HEK293 (cell line): ENCODE measurements around the gene KCNH5.

Experiments
- CTCF ChIA-PET: fragments of 350-600 bp; formaldehyde crosslinking; extraction: SDS; loops from one replicate; lab custom pipeline; 2021; ENCODE audit warnings: antibody characterized with exemption; lab: Yijun Ruan, JAX
- POLR2A ChIA-PET: fragments of 300-600 bp; formaldehyde crosslinking; extraction: SDS; loops from one replicate; lab custom pipeline; 2020; ENCODE audit warnings: antibody characterized with exemption, inconsistent platforms; lab: Yijun Ruan, JAX
- H3K27ac ChIP-seq: fragments of 200-500 bp; sonication (Bioruptor generic); 2 replicates; pipeline ENCODE4 v1.5.1; 2014; ENCODE audit warnings: low read depth, low read length, control low read depth, inconsistent platforms; ENCODE audit errors: extremely low read depth
- H3K36me3 ChIP-seq, 2 experiments: fragments of 200-500 bp in 1 of 2; sonication (Bioruptor generic) in 1 of 2; 1 replicate in 1 of 2; 2 replicates in 1 of 2; pipeline ENCODE4 v1.5.1; 2014 to 2017; ENCODE audit warnings: inconsistent platforms in 2 of 2, low read length in 2 of 2; ENCODE audit not compliant: control insufficient read depth in 2 of 2, insufficient read depth in 1 of 2
- H3K4me1 ChIP-seq: fragments of 200-500 bp; sonication (Bioruptor generic); 2 replicates; pipeline ENCODE4 v1.5.1; 2014; ENCODE audit warnings: mild to moderate bottlenecking, low read length, inconsistent platforms; ENCODE audit not compliant: control insufficient read depth, insufficient read depth
- H3K4me3 ChIP-seq: 2 replicates; pipeline ENCODE4 v1.5.1; 2011; ENCODE audit warnings: low read depth, mild to moderate bottlenecking, control low read depth, low read length, moderate library complexity
- H3K9me3 ChIP-seq: fragments of 200-500 bp; sonication (Bioruptor generic); 2 replicates; pipeline ENCODE4 v1.5.1; 2014; ENCODE audit warnings: low read depth, low read length, inconsistent platforms; ENCODE audit not compliant: control insufficient read depth, insufficient read depth
- BCL11A ChIP-seq: fragments of 450-650 bp; formaldehyde crosslinking; IDR thresholded peaks from 2 replicates; pipeline ENCODE4 v1.5.1; 2016; ENCODE audit warnings: low read depth, missing biosample characterization, missing genetic modification characterization
- GFI1B ChIP-seq: fragments of 450-650 bp; formaldehyde crosslinking; IDR thresholded peaks from 2 replicates; pipeline ENCODE4 v1.5.1; 2016; ENCODE audit warnings: missing biosample characterization, missing genetic modification characterization
- OVOL3 ChIP-seq: fragments of 450-650 bp; formaldehyde crosslinking; IDR thresholded peaks from 2 replicates; pipeline ENCODE4 v1.5.1; 2016; ENCODE audit warnings: missing biosample characterization, missing genetic modification characterization
- RBAK ChIP-seq: fragments of 450-650 bp; formaldehyde crosslinking; IDR thresholded peaks from 2 replicates; pipeline ENCODE4 v1.5.1; 2016; ENCODE audit warnings: missing biosample characterization, missing genetic modification characterization
- REPIN1 ChIP-seq: fragments of 450-650 bp; formaldehyde crosslinking; IDR thresholded peaks from 2 replicates; pipeline ENCODE4 v1.5.1; 2017; ENCODE audit warnings: missing biosample characterization, missing genetic modification characterization, low read depth
- WT1 ChIP-seq: fragments of 450-650 bp; formaldehyde crosslinking; IDR thresholded peaks from 2 replicates; pipeline ENCODE4 v1.5.1; 2016; ENCODE audit warnings: missing biosample characterization, missing genetic modification characterization
- ZNF121 ChIP-seq: fragments of 450-650 bp; formaldehyde crosslinking; IDR thresholded peaks from 2 replicates; pipeline ENCODE4 v1.5.1; 2016; ENCODE audit warnings: missing biosample characterization, missing genetic modification characterization
- ZNF19 ChIP-seq: fragments of 450-650 bp; formaldehyde crosslinking; IDR thresholded peaks from 2 replicates; pipeline ENCODE4; 2016; ENCODE audit warnings: missing biosample characterization, missing genetic modification characterization, low read depth
- ZNF239 ChIP-seq: fragments of 450-650 bp; formaldehyde crosslinking; IDR thresholded peaks from 2 replicates; pipeline ENCODE4 v1.5.1; 2016; ENCODE audit warnings: missing biosample characterization, missing genetic modification characterization
- ZNF341 ChIP-seq: fragments of 450-650 bp; formaldehyde crosslinking; IDR thresholded peaks from 2 replicates; pipeline ENCODE4; 2016; ENCODE audit warnings: low read depth, missing biosample characterization, missing genetic modification characterization
- ZNF391 ChIP-seq: fragments of 450-650 bp; formaldehyde crosslinking; IDR thresholded peaks from 2 replicates; pipeline ENCODE4 v1.5.1; 2016; ENCODE audit warnings: low read depth, missing biosample characterization, missing genetic modification characterization, borderline replicate concordance
- ZNF658 ChIP-seq: fragments of 450-650 bp; formaldehyde crosslinking; IDR thresholded peaks from 2 replicates; pipeline ENCODE4; 2016; ENCODE audit warnings: missing biosample characterization, missing genetic modification characterization
- ZNF701 ChIP-seq: fragments of 450-650 bp; formaldehyde crosslinking; IDR thresholded peaks from 2 replicates; pipeline ENCODE4 v1.5.1; 2016; ENCODE audit warnings: missing biosample characterization, missing genetic modification characterization
- ZNF76 ChIP-seq: fragments of 450-650 bp; formaldehyde crosslinking; IDR thresholded peaks from 2 replicates; pipeline ENCODE4; 2016; ENCODE audit warnings: low read depth, missing biosample characterization, missing genetic modification characterization, borderline replicate concordance
- ZSCAN16 ChIP-seq: fragments of 450-650 bp; formaldehyde crosslinking; IDR thresholded peaks from 2 replicates; pipeline ENCODE4 v1.5.1; 2016; ENCODE audit warnings: missing biosample characterization, missing genetic modification characterization
- TF ChIP-seq, protein P1 (sequence below): fragments of 450-650 bp; formaldehyde crosslinking; IDR thresholded peaks from 2 replicates; pipeline ENCODE4 v1.5.1; 2016; ENCODE audit warnings: missing biosample characterization, missing genetic modification characterization
- TF ChIP-seq, protein P2 (sequence below): fragments of 450-650 bp; formaldehyde crosslinking; IDR thresholded peaks from 2 replicates; pipeline ENCODE4 v1.5.1; 2016; ENCODE audit warnings: missing biosample characterization, missing genetic modification characterization
- TF ChIP-seq, protein P3 (sequence below): fragments of 450-650 bp; formaldehyde crosslinking; IDR thresholded peaks from 2 replicates; pipeline ENCODE4 v1.5.1; 2016; ENCODE audit warnings: missing biosample characterization, missing genetic modification characterization
- TF ChIP-seq, protein P4 (sequence below): fragments of 450-650 bp; formaldehyde crosslinking; IDR thresholded peaks from 2 replicates; pipeline ENCODE4 v1.5.1; 2016; ENCODE audit warnings: missing biosample characterization, missing genetic modification characterization
- TF ChIP-seq, protein P5 (sequence below): fragments of 450-650 bp; formaldehyde crosslinking; IDR thresholded peaks from 2 replicates; pipeline ENCODE4 v1.5.1; 2016; ENCODE audit warnings: missing biosample characterization, missing genetic modification characterization

The KCNH5 gene

DNA sequence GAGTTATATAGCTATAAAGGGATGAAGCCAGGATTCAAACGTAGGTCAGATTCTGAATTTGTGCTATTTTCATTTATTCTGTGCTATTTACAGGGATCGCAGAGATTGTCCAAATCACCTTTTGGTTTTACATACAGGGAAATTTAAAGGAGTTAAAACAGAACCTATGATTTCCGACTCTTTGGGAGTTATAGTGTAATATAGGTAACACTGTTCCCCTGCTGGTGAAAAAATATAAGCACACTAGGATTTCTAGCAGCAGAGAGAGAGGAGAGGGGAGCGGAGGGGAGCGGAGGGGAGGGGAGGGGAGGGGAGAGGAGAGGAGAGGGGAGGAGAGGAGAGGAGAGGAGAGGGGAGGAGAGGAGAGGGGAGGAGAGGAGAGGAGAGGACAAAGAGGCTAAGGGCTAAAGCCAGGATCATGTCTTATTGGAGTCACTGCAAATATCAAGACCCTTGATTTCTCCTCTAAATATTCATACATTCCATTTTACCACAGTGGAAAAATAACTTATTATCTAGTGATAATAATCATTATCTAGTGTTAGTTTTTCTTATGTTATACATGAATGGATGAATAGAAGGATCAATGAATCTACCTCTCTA, 46.2 kb upstream of the KCNH5 start (continued):
- TF ChIP-seq, protein P1, sequence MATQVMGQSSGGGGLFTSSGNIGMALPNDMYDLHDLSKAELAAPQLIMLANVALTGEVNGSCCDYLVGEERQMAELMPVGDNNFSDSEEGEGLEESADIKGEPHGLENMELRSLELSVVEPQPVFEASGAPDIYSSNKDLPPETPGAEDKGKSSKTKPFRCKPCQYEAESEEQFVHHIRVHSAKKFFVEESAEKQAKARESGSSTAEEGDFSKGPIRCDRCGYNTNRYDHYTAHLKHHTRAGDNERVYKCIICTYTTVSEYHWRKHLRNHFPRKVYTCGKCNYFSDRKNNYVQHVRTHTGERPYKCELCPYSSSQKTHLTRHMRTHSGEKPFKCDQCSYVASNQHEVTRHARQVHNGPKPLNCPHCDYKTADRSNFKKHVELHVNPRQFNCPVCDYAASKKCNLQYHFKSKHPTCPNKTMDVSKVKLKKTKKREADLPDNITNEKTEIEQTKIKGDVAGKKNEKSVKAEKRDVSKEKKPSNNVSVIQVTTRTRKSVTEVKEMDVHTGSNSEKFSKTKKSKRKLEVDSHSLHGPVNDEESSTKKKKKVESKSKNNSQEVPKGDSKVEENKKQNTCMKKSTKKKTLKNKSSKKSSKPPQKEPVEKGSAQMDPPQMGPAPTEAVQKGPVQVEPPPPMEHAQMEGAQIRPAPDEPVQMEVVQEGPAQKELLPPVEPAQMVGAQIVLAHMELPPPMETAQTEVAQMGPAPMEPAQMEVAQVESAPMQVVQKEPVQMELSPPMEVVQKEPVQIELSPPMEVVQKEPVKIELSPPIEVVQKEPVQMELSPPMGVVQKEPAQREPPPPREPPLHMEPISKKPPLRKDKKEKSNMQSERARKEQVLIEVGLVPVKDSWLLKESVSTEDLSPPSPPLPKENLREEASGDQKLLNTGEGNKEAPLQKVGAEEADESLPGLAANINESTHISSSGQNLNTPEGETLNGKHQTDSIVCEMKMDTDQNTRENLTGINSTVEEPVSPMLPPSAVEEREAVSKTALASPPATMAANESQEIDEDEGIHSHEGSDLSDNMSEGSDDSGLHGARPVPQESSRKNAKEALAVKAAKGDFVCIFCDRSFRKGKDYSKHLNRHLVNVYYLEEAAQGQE (tag by site-specific recombination) = no peak
- no peak for TF ChIP-seq ZNF76 (tag by site-specific recombination)
- TF ChIP-seq, protein P2, sequence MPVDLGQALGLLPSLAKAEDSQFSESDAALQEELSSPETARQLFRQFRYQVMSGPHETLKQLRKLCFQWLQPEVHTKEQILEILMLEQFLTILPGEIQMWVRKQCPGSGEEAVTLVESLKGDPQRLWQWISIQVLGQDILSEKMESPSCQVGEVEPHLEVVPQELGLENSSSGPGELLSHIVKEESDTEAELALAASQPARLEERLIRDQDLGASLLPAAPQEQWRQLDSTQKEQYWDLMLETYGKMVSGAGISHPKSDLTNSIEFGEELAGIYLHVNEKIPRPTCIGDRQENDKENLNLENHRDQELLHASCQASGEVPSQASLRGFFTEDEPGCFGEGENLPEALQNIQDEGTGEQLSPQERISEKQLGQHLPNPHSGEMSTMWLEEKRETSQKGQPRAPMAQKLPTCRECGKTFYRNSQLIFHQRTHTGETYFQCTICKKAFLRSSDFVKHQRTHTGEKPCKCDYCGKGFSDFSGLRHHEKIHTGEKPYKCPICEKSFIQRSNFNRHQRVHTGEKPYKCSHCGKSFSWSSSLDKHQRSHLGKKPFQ (tag by site-specific recombination) = no peak

DNA sequence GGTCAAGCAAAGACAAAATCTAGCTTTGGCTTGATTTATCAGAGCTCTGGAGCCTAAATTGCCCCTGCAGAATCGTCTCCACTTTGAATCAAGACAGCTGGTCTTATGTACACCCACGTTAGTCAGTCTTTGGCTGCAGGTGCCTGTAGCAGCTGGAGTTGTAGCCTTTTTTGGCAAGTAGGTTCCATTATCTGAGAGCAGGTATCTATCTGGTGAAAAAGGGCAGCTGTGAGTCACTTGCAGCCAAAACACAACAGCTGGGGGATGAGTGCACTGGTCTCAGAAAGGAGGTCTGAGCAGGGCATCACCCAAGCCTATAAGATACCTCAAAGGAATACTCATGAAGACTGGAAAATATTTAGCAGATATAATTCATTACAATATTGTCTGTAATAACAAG, 43.6 kb upstream of the KCNH5 start:
- POLR2A ChIA-PET = no interaction called here
- H3K27ac ChIP-seq = no peak overlapping the region
- H3K4me1 ChIP-seq = no peaks in the 10 kb centered on the region
- H3K36me3 ChIP-seq = no peaks in the 10 kb centered on the region
- no peak for TF ChIP-seq GFI1B
- TF ChIP-seq ZNF341 (tag by site-specific recombination) = no peak
- TF ChIP-seq ZNF239 (tag by site-specific recombination) = no peak
- no peak for TF ChIP-seq ZNF701 (tag by site-specific recombination)
- TF ChIP-seq ZNF121 = no peak
- TF ChIP-seq, protein P3, sequence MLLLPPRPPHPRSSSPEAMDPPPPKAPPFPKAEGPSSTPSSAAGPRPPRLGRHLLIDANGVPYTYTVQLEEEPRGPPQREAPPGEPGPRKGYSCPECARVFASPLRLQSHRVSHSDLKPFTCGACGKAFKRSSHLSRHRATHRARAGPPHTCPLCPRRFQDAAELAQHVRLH (tag by site-specific recombination) = no peak
- no peak for TF ChIP-seq ZSCAN16 (tag by site-specific recombination)
- H3K4me3 ChIP-seq = no peak overlapping the region
- no peaks in the 10 kb centered on the region for H3K9me3 ChIP-seq
- CTCF ChIA-PET = no interaction called here

DNA sequence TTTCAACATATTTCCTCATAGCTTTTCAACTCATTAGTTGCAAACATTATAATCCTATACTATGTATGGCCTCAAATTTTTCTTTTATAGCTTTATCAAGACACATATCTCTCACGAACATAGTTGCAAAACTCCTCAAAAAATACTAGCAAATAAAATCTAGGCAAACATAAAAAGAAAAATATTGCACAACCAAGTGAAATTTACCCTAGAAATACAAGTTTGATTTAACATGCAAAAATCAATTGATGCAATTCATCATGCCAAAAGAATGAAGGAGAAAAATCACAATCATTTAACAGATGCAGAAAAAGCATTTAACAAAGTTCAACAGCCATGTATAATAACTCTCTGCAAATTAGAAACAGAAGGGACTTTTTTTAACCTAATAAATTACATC, 33.3 kb upstream of the KCNH5 start:
- Histone ChIP-seq H3K4me1 (no peaks in the 10 kb centered on the region), H3K36me3 (no peaks in the 10 kb centered on the region), H3K9me3 (no peaks in the 10 kb centered on the region), H3K4me3 (no peak overlapping the region), H3K27ac (no peak overlapping the region)
- CTCF ChIA-PET = no interaction called here
- TF ChIP-seq, protein P4, sequence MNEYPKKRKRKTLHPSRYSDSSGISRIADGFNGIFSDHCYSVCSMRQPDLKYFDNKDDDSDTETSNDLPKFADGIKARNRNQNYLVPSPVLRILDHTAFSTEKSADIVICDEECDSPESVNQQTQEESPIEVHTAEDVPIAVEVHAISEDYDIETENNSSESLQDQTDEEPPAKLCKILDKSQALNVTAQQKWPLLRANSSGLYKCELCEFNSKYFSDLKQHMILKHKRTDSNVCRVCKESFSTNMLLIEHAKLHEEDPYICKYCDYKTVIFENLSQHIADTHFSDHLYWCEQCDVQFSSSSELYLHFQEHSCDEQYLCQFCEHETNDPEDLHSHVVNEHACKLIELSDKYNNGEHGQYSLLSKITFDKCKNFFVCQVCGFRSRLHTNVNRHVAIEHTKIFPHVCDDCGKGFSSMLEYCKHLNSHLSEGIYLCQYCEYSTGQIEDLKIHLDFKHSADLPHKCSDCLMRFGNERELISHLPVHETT (tag by site-specific recombination) = no peak
- TF ChIP-seq REPIN1 (no peak), RBAK (tag by site-specific recombination) (no peak), ZNF658 (tag by site-specific recombination) (no peak), ZNF391 (tag by site-specific recombination) (no peak), ZNF19 (no peak), BCL11A (tag by site-specific recombination) (no peak), WT1 (tag by site-specific recombination) (no peak), OVOL3 (no peak)
- TF ChIP-seq, protein P5, sequence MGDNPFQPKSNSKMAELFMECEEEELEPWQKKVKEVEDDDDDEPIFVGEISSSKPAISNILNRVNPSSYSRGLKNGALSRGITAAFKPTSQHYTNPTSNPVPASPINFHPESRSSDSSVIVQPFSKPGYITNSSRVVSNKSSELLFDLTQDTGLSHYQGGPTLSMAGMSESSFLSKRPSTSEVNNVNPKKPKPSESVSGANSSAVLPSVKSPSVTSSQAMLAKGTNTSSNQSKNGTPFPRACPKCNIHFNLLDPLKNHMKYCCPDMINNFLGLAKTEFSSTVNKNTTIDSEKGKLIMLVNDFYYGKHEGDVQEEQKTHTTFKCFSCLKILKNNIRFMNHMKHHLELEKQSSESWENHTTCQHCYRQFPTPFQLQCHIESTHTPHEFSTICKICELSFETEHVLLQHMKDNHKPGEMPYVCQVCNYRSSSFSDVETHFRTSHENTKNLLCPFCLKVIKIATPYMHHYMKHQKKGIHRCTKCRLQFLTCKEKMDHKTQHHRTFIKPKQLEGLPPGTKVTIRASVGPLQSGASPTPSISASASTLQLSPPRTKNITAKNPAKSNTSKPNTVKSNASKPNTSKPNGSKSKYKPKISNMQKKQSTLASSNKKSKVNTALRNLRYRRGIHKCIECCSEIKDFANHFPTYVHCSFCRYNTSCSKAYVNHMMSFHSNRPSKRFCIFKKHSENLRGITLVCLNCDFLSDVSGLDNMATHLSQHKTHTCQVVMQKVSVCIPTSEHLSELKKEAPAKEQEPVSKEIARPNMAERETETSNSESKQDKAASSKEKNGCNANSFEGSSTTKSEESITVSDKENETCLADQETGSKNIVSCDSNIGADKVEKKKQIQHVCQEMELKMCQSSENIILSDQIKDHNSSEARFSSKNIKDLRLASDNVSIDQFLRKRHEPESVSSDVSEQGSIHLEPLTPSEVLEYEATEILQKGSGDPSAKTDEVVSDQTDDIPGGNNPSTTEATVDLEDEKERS (tag by site-specific recombination) = no peak
- POLR2A ChIA-PET = no interaction called here
